Measurements from ENCODE around the gene SOX6.

Gene SOX6

DNA sequence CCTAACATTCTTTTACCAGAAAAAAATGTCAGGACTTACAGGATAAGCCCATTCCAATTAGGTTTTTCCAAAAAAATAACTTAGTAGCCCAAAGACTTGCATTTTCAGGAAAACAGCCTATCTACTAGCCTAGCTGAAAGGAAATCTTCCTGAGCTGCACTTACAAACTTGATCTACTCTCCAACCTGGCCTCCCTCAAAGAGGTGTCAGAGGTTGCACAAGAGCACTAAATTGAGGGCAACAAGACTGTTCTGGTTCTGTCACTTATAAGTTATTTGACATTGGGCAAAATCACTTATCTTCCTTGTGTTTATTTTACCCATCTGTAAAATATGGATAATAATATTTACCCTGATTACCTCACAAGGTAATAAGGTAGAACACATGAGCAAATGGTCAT is 7.9 kb upstream of the SOX6 start:
- no peak for DNase-seq (ENCODE audit: low read depth)

GRCh38 chr11:16363706-16364105 is 7.4 kb upstream of the SOX6 start:
- no peak for DNase-seq (ENCODE audit: low read depth)

DNA sequence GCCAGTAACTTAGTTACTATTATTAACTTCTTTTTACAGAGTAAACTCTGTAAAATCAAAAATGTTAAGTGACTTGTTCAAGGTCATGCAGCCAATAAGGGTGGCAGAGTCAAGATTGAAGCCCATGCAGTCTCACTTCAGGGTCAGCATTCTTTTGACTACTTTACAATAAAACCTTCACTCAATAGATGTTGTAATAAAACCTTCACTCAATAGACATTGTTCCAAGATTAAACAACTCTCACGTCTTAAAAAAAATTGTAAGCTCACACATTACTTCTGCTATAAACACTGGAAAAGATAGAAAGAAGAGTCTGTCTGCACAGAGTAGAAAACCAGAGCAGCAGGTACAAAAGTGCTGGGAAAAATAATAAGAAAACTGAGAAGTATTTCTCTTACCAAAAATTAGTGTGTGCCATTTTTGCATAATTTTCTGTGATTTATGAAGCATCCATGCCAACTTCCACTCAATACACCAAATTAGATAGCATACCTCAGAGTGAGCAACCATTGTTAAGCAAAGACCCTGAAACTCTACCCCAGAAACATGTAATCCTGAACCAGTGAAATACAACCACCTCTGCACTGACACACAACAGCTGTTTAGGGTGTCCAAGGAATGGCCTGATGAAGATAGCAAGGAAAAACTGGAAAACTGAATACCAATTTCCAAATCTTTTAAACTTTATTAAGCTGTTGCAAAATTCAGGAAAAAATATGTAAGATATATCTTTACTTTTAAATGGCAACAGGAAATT is 4.9 kb upstream of the SOX6 start:
- no peak for DNase-seq (ENCODE audit: low read depth)

GRCh38 chr11:16359369-16359768 is 3.0 kb upstream of the SOX6 start:
- DNase-seq (ENCODE audit: low read depth) = no peak

DNA sequence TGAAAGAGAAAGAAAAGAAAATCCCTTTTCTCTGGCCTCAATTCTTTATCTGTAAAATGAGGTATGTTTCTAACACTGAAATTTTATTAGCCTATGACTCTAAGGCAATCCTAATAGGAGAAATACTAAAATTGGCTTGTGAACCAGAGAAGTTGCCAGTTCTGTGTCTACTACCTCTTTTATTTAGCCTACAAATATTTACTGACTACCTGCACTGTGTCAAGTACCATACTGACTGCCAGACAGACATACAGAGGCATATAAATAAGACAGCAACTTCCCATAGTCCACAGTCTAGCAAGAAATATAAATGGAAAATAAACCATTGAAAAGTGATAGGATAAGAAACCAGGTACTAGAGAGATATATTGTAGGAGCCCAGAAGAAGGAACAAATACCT is 2.4 kb upstream of the SOX6 start:
- no peak for DNase-seq (ENCODE audit: low read depth)

GRCh38 chr11:16357775-16358174 is 1.4 kb upstream of the SOX6 start:
- no peak for DNase-seq (ENCODE audit: low read depth)

- no peak for DNase-seq (ENCODE audit: low read depth)
Observed at GRCh38 chr11:16356761-16357393, 531 bp upstream of the SOX6 start.

GRCh38 chr11:16352707-16353106 is 3.6 kb downstream of the SOX6 start:
- no peak for DNase-seq (ENCODE audit: low read depth)

DNA sequence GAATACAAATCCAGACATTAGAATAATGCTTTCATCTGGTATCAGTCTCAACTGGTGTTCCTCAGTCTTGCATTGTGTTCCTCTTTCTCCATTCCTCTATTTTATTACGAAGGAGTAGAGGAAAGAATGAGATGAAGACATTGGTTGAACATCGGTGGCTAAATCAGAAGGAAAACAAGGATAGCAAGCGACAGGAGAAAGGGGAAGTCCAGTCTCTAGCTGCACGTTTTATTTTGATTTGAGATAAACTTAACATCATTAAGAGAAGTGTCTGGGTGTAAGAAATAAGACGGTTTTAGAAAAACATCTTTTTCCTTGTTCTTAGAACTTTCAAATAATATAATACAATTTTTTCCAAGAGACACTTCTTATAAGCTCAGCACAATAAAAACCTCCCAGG is 6.2 kb downstream of the SOX6 start:
- DNase-seq (ENCODE audit: low read depth) = no peak

DNA sequence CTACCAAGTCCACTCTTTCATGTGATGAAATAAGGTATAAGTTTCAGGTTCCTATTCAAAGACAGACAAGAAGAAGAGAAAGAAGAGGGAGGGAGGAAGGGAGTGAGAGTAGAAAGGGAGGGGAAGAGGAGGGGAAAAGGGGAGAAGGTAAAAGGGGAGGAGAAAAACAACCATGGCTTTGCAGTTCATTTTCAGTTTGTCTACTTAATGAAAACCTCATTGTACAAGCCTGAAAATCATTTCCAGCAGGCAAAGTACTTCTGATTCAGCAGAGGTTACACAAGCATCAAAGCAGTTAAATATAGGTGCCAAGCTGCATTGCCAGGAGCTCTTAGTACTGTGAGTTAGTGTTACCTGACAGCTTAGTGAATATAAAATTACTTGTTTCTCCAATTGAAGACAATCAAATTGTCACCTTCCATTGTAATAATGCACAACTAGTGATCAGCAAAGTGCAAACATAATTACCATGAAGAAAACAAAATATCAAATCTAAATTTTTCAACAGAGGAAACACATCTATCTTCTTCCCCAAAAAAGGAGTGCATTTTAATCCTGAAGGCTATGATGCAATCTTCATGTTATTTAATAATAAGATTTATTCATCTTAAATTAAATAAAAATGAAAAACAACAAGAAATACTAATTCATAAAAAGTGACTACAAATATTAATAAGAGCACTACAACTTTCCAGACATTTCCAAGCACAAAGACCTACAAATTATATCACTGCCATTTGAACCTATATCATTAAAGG is 8.2 kb downstream of the SOX6 start:
- peak; percentile 30 for DNase-seq (ENCODE audit: low read depth)

DNA sequence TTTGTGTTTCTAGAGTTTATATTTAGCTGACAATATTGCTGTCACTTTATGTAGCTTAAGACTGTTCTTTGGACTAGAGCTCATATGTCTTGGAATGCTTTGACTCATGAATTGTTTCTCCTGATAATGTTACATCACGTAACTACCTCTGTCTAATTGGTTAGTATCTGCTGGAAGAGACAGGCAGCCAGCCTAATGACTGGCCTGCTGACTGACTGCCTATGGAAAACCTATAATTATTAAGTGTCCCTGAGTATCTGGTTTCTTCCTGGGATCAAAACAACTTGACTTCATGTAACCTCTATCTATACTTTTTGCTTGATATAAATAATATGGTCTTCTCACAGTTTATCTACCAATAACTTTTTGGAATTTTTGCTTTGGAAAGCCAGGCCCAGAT is 9.4 kb downstream of the SOX6 start:
- DNase-seq (ENCODE audit: low read depth) = peak; percentile 49

- no peak for DNase-seq (ENCODE audit: low read depth)
Observed at GRCh38 chr11:16341853-16342252, 14.5 kb downstream of the SOX6 start.

GRCh38 chr11:16338393-16338792 is 18.0 kb downstream of the SOX6 start:
- DNase-seq (ENCODE audit: low read depth) = no peak

DNA sequence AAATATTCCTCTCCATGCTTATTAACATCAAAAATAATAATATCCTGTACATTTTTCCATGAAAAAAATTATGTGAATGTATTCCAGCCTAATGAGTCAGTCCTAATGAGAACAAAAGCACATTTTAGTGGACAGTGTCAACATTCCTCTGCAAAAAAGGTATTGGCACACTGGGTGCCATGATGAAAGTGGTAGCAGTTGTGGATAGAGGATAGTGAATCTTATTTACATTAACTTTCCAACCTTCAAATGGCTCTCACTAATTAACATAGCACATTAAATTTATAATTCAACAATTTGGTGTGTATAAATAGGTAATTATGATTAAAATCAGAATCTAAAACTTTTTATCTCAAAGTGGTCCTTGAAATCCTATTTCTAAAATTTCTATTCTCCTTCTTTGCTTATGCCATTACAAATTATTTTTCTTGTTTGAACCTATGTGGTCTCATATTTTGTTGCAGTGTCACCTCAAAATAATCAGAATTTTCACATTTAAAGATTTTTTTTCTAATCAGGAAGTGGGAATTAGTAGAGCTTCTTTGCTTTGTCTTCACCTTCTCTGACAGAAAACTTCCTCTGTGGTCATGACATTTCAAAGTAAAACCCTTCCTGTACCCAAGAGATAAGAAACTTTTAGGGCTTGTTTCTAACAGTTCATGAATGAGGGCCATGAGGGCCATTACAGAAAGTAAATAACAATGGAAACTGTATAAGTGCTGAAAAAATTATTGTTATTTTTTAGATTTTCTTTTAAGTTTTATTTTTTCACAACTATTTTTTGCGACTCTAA is 18.7 kb downstream of the SOX6 start:
- no peak for DNase-seq (ENCODE audit: low read depth)

GRCh38 chr11:16336721-16337120 is 19.6 kb downstream of the SOX6 start:
- DNase-seq (ENCODE audit: low read depth) = no peak

GRCh38 chr11:16336204-16336603 is 20.1 kb downstream of the SOX6 start:
- DNase-seq (ENCODE audit: low read depth) = no peak

GRCh38 chr11:16335236-16335962 is 20.9 kb downstream of the SOX6 start:
- no peak for DNase-seq (ENCODE audit: low read depth)

DNA sequence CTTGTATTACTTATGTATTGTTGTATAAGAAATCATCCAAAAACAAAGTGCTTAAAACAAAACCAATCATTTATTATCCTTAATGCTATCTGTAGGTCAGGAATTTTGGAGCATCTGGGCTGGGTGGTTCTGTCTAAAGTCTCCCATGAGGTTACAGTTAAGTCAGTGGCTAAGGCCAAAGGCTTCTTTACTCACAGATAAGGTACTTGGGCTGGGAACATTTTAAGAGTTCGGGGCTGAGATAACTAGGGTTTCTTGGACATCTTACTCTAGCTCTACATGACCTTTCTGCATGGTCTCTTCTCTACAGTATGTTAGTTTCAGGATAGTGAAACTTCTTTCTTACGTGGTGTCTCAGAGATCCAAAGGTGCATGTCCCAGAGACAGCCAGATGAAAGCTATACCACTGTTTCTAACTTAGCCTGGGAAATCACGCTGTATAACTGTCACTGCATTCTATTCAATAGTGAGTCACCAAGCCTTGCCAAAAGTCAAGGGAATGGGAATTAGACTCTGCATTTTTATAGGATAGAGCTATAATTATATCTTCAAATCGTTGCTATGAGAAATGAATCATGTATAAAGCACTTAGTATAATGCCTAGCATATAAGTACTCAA is 29.6 kb downstream of the SOX6 start:
- no peak for DNase-seq (ENCODE audit: low read depth)

GRCh38 chr11:16322190-16322589 is 34.2 kb downstream of the SOX6 start:
- DNase-seq (ENCODE audit: low read depth) = no peak

- peak; percentile 22 for DNase-seq (ENCODE audit: low read depth)
Observed at GRCh38 chr11:16321148-16321547, 35.2 kb downstream of the SOX6 start.

- no peak for DNase-seq (ENCODE audit: low read depth)
Observed at GRCh38 chr11:16318320-16318719, 38.0 kb downstream of the SOX6 start.

All from HS-5 (cell line).